ENCODE data around the gene EFCAB9. TPM values are rescaled to one million over a fixed set of nuclear protein-coding genes. Genes with fewer than 3 reads are reported as not detected.
"Not testable (repeated sequence)": the region's sequence is repeated elsewhere in the genome, so short reads cannot be mapped to it uniquely, and the experiment has no call there.

Gene EFCAB9
- not detected for total RNA-seq (ENCODE audit: insufficient read depth, low replicate concordance)

- DNase-seq (ENCODE audit: low spot score): no peak
These were observed at the start of gene EFCAB9 for GRCh38 chr5:172193872-172194271. TSS of gene EFCAB9 (plus strand) at chr5:172194172. CDS start at chr5:172194173, 1 bp downstream.

GRCh38 chr5:172144291-172144815 lies 49.6 kb upstream of the EFCAB9 start:
- peak; percentile 43 for DNase-seq (ENCODE audit: low spot score)

DNA sequence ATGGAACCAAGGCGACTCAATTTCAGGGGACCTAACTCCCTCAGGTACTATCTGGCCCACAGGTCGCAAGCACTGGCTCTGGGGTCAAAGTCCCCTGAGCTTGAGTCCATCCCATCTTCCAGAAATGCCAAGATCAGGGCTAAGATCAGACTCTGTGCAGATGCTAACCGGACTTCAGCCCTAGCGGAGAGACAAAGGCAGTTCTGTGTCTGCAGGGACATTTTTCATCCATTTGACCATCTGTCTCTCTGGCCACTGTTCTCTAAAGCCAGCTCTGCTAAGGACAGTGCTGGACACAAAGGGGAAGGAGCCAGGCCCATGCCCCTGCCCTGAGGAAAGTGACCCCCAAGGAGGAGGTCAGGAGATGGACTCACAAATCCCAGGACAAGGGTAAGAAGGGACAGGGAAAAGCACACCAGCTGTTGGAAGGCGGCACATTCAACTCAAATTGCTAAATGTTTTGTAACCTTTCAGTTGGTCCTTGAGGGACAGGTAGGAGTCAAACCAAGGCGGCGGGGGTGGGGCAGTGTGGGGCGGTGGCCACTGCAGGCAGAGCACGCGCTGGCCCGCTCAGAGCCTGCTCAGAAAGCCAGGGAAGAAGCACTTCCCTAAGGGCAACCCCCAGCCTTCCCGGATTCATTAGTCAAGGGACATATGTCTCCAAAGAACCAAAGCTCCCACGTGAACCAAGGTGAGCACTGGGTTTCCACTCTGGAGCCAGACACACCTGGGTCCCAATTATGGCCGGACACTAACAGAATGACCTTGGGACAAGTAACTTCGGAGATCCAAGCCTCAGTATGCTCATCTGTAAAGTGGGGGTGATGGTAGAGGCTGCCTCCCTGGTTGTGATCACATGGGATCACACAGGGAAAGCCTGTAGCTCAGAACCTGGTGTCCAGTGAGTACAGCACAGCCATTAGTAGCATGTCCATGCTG lies 48.8 kb upstream of the EFCAB9 start:
- DNase-seq (ENCODE audit: low spot score): no peak

- DNase-seq (ENCODE audit: low spot score): no peak
These were observed 47.9 kb upstream of the EFCAB9 start for GRCh38 chr5:172145870-172146747.

DNA sequence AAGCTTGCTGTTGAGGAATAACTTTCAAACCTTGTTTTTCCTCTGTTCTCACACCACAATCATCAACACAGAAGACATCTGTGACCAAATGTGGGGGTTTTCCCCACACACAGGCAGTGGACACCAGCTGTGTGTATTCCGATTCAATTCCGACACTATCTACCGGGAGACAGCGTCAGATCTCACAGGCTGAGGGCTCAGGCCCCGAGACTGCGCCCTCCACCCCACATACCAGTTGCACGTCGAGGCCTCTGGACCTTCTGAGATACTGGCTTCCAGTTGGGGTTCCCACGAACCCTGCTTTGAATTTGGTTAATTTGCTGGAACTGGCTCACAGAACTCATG lies 47.3 kb upstream of the EFCAB9 start:
- DNase-seq (ENCODE audit: low spot score): no peak

DNA sequence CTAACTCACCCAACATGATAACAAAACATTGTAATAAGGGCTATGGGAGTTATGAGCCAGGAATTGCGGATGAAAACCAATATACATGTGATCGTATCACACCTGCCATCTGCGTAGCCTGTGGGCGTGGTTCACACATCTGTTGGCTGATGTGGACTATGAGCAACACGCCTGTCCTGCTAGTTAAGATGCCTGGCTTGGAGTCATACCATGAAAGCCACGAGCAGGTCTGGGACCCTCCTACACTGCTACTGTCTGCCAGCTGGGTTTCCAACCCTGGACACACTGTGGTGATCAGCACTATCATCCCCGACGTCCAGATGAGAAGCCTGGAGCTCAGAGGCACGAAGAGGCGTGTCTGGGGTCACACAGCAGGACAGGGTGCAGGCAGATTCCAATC lies 46.1 kb upstream of the EFCAB9 start:
- no peak for DNase-seq (ENCODE audit: low spot score)

- DNase-seq (ENCODE audit: low spot score): no peak
These were observed 45.6 kb upstream of the EFCAB9 start for GRCh38 chr5:172148381-172148780.

DNA sequence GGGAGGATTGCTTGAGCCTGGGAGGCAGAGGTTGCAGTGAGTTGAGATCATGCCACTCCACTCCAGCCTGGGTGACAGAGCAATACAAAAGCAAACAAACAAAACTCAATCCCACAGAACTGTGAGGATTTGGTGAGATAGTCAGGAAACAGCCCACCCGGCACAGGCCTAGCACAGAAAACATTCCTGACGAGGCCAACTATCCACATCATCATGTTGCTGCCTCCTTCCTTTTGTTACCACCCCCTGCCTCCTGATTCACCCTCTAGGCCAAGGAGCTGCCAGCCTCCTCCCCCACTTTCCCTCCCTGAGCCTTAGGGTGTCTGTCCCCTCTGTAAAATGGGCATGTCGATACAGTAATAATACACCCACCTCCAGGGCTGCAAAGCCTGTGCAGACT lies 44.9 kb upstream of the EFCAB9 start:
- DNase-seq (ENCODE audit: low spot score): no peak

DNA sequence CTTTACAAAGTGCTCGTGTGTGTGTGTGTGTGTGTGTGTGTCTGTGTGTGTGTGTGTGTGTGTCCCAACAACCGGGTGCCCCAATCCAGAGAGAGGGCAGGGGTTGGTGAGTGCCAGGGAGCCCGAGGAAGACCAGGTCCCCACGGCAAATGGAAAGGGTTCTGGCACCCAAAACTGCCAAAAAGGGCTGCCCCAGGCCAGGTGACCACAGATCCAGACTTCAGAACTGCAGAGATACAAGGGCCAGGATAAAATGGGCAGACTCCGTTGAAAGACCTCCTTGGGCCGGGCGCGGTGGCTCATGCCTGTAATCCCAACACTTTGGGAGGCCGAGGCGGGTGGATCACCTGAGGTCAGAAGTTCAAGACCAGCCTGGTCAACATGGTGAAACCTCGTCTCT lies 44.5 kb upstream of the EFCAB9 start:
- DNase-seq (ENCODE audit: low spot score): not testable (repeated sequence)

DNA sequence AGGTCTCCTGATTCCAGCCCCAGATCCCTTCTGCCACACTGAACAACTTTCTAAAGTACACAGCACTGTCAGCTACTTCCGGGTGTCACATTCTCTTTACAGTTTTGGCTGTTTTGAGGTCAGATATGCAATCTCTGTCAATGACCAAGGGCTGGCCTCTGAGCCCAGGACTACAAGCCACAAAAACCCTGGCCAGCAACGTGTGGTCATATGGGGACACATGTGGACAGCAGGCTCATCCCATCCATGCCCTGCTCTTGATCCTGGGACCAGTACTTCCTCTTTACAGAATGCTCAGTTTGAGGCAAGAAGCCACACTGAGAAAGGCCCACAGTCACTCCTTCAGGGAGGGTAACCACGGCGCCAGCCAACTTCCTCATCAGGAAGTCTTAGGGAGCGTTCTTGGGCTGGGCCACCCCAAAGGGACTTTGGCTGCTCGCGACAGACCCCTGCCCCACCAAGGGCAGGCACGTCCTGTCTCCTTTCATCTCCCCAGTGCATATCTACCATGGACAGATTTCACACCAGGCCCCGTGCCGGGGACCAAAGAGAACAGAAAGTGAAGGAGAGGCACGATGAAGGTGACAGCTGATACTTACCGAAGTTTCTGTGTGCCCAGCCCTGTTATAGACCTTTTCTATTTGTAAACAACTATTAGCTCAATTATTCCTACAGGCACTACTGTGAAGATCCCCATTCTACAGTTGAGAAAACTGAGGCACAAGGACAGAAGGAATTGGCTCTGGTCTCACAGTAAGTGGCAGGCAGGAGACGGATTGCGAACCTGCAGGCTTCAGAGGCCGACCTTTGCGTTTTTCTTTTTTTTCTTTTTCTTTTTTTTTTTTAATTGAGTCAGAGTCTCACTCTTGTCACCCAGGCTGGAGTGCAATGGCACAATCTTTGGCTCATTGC lies 43.2 kb upstream of the EFCAB9 start:
- DNase-seq (ENCODE audit: low spot score): peak; percentile 25

DNA sequence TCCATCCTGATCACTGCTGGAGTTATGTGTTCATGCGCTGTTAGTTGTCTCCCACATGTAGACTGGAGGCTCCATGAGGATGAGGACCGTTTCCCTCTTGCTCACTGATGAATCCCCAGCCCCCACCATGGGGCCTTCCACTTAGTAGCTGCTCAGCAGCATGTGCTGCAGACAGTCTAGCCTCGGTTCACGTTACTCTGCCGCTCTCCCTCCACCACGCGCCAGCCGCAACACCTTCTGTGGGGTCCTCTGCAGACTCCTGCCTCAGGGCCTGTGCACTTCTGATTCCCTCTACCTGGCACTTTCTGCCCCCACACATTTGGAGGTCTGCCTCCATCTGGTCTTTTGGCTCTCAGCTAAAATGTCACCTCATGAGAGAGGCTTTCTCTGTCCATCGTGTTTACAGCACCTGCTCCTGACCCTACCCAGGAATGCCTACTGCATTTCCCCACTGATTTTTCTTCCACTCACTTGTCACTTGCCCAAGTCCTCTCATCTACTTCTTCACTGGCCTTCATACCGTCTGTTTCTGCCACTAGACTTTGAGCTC lies 42.2 kb upstream of the EFCAB9 start:
- no peak for DNase-seq (ENCODE audit: low spot score)

- DNase-seq (ENCODE audit: low spot score): no peak
These were observed 40.3 kb upstream of the EFCAB9 start for GRCh38 chr5:172153695-172154094.

DNA sequence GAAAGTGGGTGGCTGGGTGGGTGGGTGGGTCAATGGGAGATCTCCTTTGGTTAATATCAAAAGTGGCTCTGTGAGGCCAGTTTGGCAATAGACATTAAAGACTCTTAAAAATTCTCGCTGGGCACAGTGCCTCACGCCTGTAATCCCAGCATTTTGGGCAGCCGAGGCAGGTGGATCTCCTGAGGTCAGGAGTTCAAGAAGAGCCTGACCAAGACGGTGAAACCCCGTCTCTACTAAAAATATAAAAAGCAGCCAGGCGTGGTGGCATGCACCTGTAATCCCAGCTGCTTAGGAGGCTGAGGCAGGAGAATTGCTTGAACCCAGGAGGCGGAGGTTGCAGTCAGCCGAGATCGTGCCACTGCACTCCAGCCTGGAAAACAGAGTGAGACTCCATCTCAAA lies 38.9 kb upstream of the EFCAB9 start:
- not testable (repeated sequence) for DNase-seq (ENCODE audit: low spot score)

DNA sequence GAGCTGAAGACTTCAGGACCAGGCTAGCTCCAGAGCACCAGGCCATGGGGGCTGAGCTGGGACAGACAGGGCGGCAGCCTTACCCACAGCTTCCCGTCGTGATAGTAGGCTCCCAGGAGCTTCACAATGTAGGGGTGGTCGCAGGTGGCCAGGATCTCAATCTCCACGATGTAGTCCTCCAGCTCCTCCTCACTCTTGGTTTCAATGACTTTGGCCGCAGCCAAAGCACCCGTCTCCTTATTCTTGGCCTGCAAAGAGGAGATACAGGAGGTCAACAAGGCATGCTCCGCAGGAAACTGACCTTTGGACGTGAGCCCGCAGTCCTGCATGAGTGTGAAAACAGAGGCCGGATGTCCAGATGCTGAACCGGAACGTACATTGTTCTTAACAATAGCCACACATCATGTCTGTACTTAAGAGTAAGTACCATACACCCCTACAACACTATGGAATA lies 37.4 kb upstream of the EFCAB9 start:
- DNase-seq (ENCODE audit: low spot score): no peak

DNA sequence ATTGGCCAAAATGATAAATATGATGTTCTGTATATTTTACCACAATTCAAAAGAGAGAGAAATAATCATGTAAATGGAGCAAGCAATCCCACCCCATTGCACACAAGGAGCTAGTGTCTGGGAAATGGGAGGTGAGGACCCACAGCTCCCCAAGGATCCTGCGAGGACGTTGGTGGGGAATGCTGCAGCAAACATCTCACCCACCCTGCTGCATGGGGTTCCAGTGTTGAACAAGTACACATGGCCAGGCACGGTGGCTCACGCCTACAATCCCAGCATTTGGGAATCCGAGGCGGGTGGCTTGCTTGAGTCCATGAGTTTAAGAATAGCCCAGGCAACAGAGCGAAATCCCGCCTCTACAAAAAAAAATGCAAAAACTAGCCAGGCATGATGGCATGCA lies 35.0 kb upstream of the EFCAB9 start:
- DNase-seq (ENCODE audit: low spot score): no peak

- no peak for DNase-seq (ENCODE audit: low spot score)
These were observed 33.5 kb upstream of the EFCAB9 start for GRCh38 chr5:172160506-172160905.

- peak; percentile 73 for DNase-seq (ENCODE audit: low spot score)
These were observed 31.5 kb upstream of the EFCAB9 start for GRCh38 chr5:172162323-172162986.

- no peak for DNase-seq (ENCODE audit: low spot score)
These were observed 31.0 kb upstream of the EFCAB9 start for GRCh38 chr5:172162987-172163343.

- DNase-seq (ENCODE audit: low spot score): no peak
These were observed 30.6 kb upstream of the EFCAB9 start for GRCh38 chr5:172163346-172163745.

GRCh38 chr5:172164769-172165212 lies 29.2 kb upstream of the EFCAB9 start:
- DNase-seq (ENCODE audit: low spot score): no peak

Measured in umbilical cord (tissue), 2 donors.